Measurements from ENCODE around the gene DPP10.

Gene DPP10

GRCh38 chr2:115529627-115530026 is 1087.2 kb downstream of the DPP10 start:
- no peak overlapping the region for H3K27ac ChIP-seq
- no peak for TF ChIP-seq ZFX (IDR thresholded peaks at IDR 0.05; ENCODE audit: borderline replicate concordance)
- no peak for TF ChIP-seq CTCF (IDR thresholded peaks at IDR 0.05)

GRCh38 chr2:115533081-115533480 is 1090.6 kb downstream of the DPP10 start:
- TF ChIP-seq ZFX (IDR thresholded peaks at IDR 0.05; ENCODE audit: borderline replicate concordance), result no peak
- TF ChIP-seq CTCF (IDR thresholded peaks at IDR 0.05), result no peak
- H3K27ac ChIP-seq, result no peak overlapping the region

- TF ChIP-seq ZFX (IDR thresholded peaks at IDR 0.05; ENCODE audit: borderline replicate concordance) (no peak), CTCF (IDR thresholded peaks at IDR 0.05) (no peak)
- H3K27ac ChIP-seq, result no peak overlapping the region
Observed at GRCh38 chr2:115541814-115542213, 1099.4 kb downstream of the DPP10 start.

GRCh38 chr2:115542331-115542730 is 1099.9 kb downstream of the DPP10 start:
- TF ChIP-seq ZFX (IDR thresholded peaks at IDR 0.05; ENCODE audit: borderline replicate concordance), result no peak
- TF ChIP-seq CTCF (IDR thresholded peaks at IDR 0.05), result no peak
- no peak overlapping the region for H3K27ac ChIP-seq

GRCh38 chr2:115543024-115543423 is 1100.6 kb downstream of the DPP10 start:
- no peak for TF ChIP-seq CTCF (IDR thresholded peaks at IDR 0.05)
- no peak for TF ChIP-seq ZFX (IDR thresholded peaks at IDR 0.05; ENCODE audit: borderline replicate concordance)
- no peak overlapping the region for H3K27ac ChIP-seq

- TF ChIP-seq CTCF (IDR thresholded peaks at IDR 0.05) (no peak), ZFX (IDR thresholded peaks at IDR 0.05; ENCODE audit: borderline replicate concordance) (no peak)
- H3K27ac ChIP-seq, result no peak overlapping the region
Observed at GRCh38 chr2:115543461-115543860, 1101.0 kb downstream of the DPP10 start.

GRCh38 chr2:115549611-115550130 is 1107.2 kb downstream of the DPP10 start:
- TF ChIP-seq ZFX (IDR thresholded peaks at IDR 0.05; ENCODE audit: borderline replicate concordance) (no peak), CTCF (IDR thresholded peaks at IDR 0.05) (no peak)
- no peak overlapping the region for H3K27ac ChIP-seq

All from 22Rv1 (cell line).